Hepatocyte (in vitro differentiated cells): ENCODE measurements around the gene GCG.

Experiments used
- EZH2phosphoT487 ChIP-seq: fragments of 200-600 bp; sonication (generic); IDR thresholded peaks from one replicate; pipeline ENCODE4 v1.6.1; 2018; ENCODE audit warnings: antibody characterized with exemption, mild to moderate bottlenecking, low read depth, moderate library complexity; ENCODE audit not compliant: unreplicated experiment, severe bottlenecking
- TF ChIP-seq, protein P1 (sequence below): fragments of 200-600 bp; sonication (generic); IDR thresholded peaks from 2 replicates; pipeline ENCODE4 v1.5.1; 2016; ENCODE audit warnings: antibody characterized with exemption, mild to moderate bottlenecking; ENCODE audit not compliant: poor library complexity

DNA sequence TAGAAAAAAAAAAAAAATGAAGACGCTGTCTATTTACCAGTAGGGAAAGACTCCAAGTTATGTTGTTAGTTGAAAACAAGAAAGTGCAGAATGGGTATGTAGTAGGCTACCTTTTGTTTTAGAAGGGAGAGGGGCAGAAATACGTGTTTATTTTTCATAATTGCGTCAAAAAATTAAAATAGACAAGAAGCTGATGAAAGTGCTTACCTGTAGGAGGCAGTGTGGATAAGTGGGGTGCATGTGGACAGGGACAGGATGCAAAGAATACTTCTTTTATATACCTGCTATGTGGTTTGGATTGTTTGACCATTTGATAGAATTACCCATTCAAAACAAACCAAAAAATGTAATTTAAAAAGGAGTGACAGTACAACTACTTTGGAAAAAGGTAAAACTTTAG lies 3.0 kb upstream of the GCG start:
- TF ChIP-seq, protein P1, sequence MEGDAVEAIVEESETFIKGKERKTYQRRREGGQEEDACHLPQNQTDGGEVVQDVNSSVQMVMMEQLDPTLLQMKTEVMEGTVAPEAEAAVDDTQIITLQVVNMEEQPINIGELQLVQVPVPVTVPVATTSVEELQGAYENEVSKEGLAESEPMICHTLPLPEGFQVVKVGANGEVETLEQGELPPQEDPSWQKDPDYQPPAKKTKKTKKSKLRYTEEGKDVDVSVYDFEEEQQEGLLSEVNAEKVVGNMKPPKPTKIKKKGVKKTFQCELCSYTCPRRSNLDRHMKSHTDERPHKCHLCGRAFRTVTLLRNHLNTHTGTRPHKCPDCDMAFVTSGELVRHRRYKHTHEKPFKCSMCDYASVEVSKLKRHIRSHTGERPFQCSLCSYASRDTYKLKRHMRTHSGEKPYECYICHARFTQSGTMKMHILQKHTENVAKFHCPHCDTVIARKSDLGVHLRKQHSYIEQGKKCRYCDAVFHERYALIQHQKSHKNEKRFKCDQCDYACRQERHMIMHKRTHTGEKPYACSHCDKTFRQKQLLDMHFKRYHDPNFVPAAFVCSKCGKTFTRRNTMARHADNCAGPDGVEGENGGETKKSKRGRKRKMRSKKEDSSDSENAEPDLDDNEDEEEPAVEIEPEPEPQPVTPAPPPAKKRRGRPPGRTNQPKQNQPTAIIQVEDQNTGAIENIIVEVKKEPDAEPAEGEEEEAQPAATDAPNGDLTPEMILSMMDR: no peak
- TF ChIP-seq EZH2phosphoT487: no peak
